ENCODE data around the gene PTPN3.

PTPN3 gene

DNA sequence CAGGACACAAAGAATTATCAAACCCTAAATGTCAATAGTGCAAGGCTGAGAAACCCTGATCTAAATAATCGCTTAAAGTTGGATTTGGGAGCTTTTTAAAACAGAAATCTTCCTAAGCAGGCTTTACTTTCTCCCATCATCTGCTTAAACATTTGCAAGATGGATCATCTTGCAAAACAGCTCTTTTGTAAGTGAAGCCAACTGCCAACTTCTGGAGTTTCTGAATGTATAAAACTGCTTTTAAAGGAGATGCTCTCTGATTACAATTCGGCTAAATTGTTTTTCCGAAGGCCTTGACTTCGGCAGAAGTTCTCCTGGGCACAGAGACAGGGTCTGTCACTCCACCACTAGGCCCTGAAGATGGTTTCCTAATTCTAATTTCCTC is 1.3 kb downstream of the PTPN3 start:
- Histone ChIP-seq H3K27me3 (no peaks in the 10 kb centered on the region), H3K36me3 (no peaks in the 10 kb centered on the region), H3K4me1 (peaks cover 0 to 52% (median 34%) of the 10 kb centered on the region in 4 donors), H3K9me3 (no peaks in the 10 kb centered on the region), H3K4me3 (peak overlapping the region; percentile 65 to 66), H3K27ac (peak overlapping the region in 1 of 2 donors; percentile 54)
- intact Hi-C loops (cut with DNase I; ENCODE audit: low total_unique reads) = no loop called here
- no peak for TF ChIP-seq CTCF (IDR thresholded peaks at IDR 0.05)
- DNase-seq = no peak

DNA sequence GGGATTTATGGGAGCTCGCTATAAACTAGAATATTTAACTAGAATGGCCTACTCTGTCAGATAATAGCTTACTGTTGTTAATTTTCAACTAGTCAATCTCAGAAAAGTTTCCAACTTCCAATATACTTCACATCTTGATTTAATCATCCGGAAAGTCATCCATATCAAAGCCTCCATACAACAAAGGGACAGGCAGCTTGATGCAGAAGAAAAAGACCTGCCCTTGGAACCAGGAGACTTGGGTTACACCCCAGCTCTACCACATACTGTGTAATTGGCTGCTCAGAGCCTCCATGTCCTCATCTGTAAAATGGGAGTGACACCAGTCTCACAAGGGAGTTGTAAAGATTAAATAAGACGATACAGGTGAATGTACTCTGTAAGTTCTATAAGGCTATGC is 1.9 kb downstream of the PTPN3 start:
- no peak for TF ChIP-seq CTCF (IDR thresholded peaks at IDR 0.05)
- Histone ChIP-seq H3K9me3 (no peaks in the 10 kb centered on the region), H3K27me3 (no peaks in the 10 kb centered on the region), H3K36me3 (no peaks in the 10 kb centered on the region), H3K4me3 (peak overlapping the region in 1 of 2 donors; percentile 66), H3K27ac (no peak overlapping the region), H3K4me1 (peaks cover 0 to 52% (median 34%) of the 10 kb centered on the region in 4 donors)
- intact Hi-C loops (cut with DNase I; ENCODE audit: low total_unique reads) = no loop called here
- DNase-seq = no peak

GRCh38 chr9:109493648-109494047 is 4.5 kb downstream of the PTPN3 start:
- DNase-seq = no peak
- intact Hi-C loops (cut with DNase I; ENCODE audit: low total_unique reads) = no loop called here
- no peak for TF ChIP-seq CTCF (IDR thresholded peaks at IDR 0.05)
- no peak overlapping the region for H3K4me3 ChIP-seq
- no peak overlapping the region for H3K27ac ChIP-seq
- H3K27me3 ChIP-seq = no peaks in the 10 kb centered on the region
- H3K4me1 ChIP-seq = peaks cover 0 to 40% (median 23%) of the 10 kb centered on the region in 4 donors
- no peaks in the 10 kb centered on the region for H3K36me3 ChIP-seq
- no peaks in the 10 kb centered on the region for H3K9me3 ChIP-seq

GRCh38 chr9:109491590-109491989 is 6.5 kb downstream of the PTPN3 start:
- no peaks in the 10 kb centered on the region for H3K27me3 ChIP-seq
- no peak overlapping the region for H3K4me3 ChIP-seq
- H3K27ac ChIP-seq = no peak overlapping the region
- H3K9me3 ChIP-seq = no peaks in the 10 kb centered on the region
- H3K36me3 ChIP-seq = no peaks in the 10 kb centered on the region
- intact Hi-C loops (cut with DNase I; ENCODE audit: low total_unique reads) = no loop called here
- peaks cover 0 to 31% (median 17%) of the 10 kb centered on the region in 4 donors for H3K4me1 ChIP-seq
- no peak for DNase-seq
- no peak for TF ChIP-seq CTCF (IDR thresholded peaks at IDR 0.05)

DNA sequence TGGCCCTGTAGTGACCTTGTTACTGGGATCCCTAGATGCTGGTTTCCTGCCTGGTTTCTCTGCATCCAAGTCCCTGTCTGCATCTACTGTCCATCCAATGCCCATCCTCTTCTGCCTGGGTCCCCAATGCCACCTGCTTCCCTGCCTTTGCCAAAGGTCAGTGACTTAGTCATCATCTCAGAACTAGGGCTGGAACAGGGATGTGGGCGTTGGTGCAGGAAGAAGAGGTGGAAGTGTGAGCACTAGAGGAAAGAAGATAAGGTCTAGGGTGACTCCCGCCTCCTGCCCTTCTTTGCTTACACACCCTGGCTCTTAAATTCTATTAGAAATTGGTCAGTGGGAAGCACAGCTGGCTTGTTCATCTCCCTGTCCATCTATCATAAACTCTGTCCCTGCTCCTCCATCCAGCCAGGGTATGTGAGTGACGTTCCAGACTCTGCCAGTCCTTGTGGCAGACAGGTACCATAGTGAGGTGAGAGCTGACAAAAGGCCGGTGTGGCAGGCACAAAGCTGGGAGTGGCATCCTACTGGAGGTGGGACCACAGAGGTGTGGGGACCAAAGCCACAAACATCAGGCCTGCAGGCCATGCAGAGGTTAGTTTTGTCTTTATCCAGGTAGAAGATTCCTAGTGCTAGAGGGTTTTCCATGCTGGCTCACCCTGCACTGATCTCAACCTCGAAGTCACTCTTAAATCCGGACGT is 9.2 kb downstream of the PTPN3 start:
- no peak for TF ChIP-seq CTCF (IDR thresholded peaks at IDR 0.05)
- Histone ChIP-seq H3K4me1 (peaks cover 0 to 20% (median 9%) of the 10 kb centered on the region in 4 donors), H3K27me3 (no peaks in the 10 kb centered on the region), H3K9me3 (no peaks in the 10 kb centered on the region), H3K27ac (no peak overlapping the region), H3K4me3 (no peak overlapping the region), H3K36me3 (peaks cover 0 to 8% (median 0%) of the 10 kb centered on the region in 3 donors)
- DNase-seq = no peak
- intact Hi-C loops (cut with DNase I; ENCODE audit: low total_unique reads) = no loop called here
